Colonic mucosa (tissue), 4 donors: ENCODE measurements around the gene MGA. TPM values are rescaled to one million over a fixed set of nuclear protein-coding genes. Genes with fewer than 3 reads are reported as not detected.

Source experiments
- DNase-seq: peaks from one replicate; pipeline ENCODE4 v3.0.0-alpha.2; 2020
- H3K27ac ChIP-seq: fragments of 200-600 bp; one replicate; pipeline ENCODE4 v1.8.0; 2021
- H3K27me3 ChIP-seq: fragments of 200-600 bp; one replicate; pipeline ENCODE4 v1.8.0; 2021
- H3K36me3 ChIP-seq: fragments of 200-600 bp; one replicate; pipeline ENCODE4 v1.8.0; 2021
- H3K4me1 ChIP-seq: fragments of 200-600 bp; one replicate; pipeline ENCODE4 v1.8.0; 2021; ENCODE audit warnings: mild to moderate bottlenecking
- H3K4me3 ChIP-seq: fragments of 200-600 bp; one replicate; pipeline ENCODE4 v1.8.0; 2021
- H3K9ac ChIP-seq, 2 donors: one replicate each; pipeline ENCODE4 v1.7.0; 2013; ENCODE audit warnings: control low read depth in 2 of 2, low read depth in 2 of 2, low read length in 2 of 2
- H3K9me3 ChIP-seq: fragments of 200-600 bp; one replicate; pipeline ENCODE4 v1.8.0; 2021
- CTCF ChIP-seq: fragments of 200-600 bp; IDR thresholded peaks from one replicate; pipeline ENCODE4 v1.8.0; 2022; ENCODE audit warnings: antibody characterized with exemption, mild to moderate bottlenecking
- intact Hi-C: fragments of 100-400 bp; cut with DNase I; formaldehyde crosslinking; loops from one replicate; pipeline ENCODE4 v1.14.1; 2022
- total RNA-seq, 2 donors: library from RNA; stranded (reverse); fragmentation: NEBNext Ultra II Directional in 1 of 2; extraction: Animal tissue kit (Norgen Biotek cat#: 25700) in 1 of 2; gene quantifications; one replicate each; pipeline ENCODE4 v1.2.1, GENCODE V29; 2021
- donor health status: healthy.
- donor health status: DM: no; HTN: no; CAD: no.
- donor health status: DM: no; HTN: no; CAD: no.

The MGA gene
- total RNA-seq, 2 donors from 2014 or later, result 21.8 to 25.8 TPM

- peaks cover 1% of the 10 kb centered on the region for H3K4me1 ChIP-seq
- intact Hi-C loops, result no loop called here
- H3K9me3 ChIP-seq, result no peaks in the 10 kb centered on the region
- H3K36me3 ChIP-seq, result no peaks in the 10 kb centered on the region
- no peak for DNase-seq
- H3K27me3 ChIP-seq, result no peaks in the 10 kb centered on the region
- TF ChIP-seq CTCF, result no peak
- H3K27ac ChIP-seq, result no peak overlapping the region
- H3K4me3 ChIP-seq, result no peak overlapping the region
- H3K9ac ChIP-seq, result no peak overlapping the region
These were observed 120.5 kb downstream of the MGA start for GRCh38 chr15:41780727-41781126.

GRCh38 chr15:41782371-41783282 is 122.4 kb downstream of the MGA start:
- no peak overlapping the region for H3K9ac ChIP-seq
- no peaks in the 10 kb centered on the region for H3K9me3 ChIP-seq
- no peaks in the 10 kb centered on the region for H3K4me1 ChIP-seq
- H3K27ac ChIP-seq, result no peak overlapping the region
- no peaks in the 10 kb centered on the region for H3K36me3 ChIP-seq
- no peaks in the 10 kb centered on the region for H3K27me3 ChIP-seq
- no peak for DNase-seq
- intact Hi-C loops, result no loop called here
- H3K4me3 ChIP-seq, result no peak overlapping the region
- no peak for TF ChIP-seq CTCF

DNA sequence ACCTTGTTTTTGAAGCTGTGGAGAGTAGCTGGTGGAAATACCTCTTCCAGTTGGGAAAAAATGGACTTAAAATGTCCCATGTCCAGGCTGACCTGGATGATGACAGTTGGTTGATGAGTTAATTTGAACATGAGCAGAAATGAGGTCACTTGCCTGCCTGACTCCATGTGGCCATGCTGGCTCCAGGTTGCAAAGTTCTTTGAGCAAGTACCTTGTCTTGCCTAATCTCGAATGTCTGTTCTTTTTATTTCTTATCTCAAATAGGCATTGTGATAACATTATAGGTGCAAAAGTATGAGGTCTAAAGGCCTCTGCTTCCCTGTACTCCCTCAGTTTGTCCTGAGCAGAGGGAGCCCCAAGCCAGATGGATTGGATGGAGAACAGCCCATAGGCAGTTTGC is 123.1 kb downstream of the MGA start:
- no peak overlapping the region for H3K9ac ChIP-seq
- no peak overlapping the region for H3K27ac ChIP-seq
- H3K4me3 ChIP-seq, result no peak overlapping the region
- H3K27me3 ChIP-seq, result no peaks in the 10 kb centered on the region
- no peak for TF ChIP-seq CTCF
- intact Hi-C loops, result no loop called here
- H3K4me1 ChIP-seq, result no peaks in the 10 kb centered on the region
- H3K36me3 ChIP-seq, result no peaks in the 10 kb centered on the region
- no peaks in the 10 kb centered on the region for H3K9me3 ChIP-seq
- DNase-seq, result no peak

DNA sequence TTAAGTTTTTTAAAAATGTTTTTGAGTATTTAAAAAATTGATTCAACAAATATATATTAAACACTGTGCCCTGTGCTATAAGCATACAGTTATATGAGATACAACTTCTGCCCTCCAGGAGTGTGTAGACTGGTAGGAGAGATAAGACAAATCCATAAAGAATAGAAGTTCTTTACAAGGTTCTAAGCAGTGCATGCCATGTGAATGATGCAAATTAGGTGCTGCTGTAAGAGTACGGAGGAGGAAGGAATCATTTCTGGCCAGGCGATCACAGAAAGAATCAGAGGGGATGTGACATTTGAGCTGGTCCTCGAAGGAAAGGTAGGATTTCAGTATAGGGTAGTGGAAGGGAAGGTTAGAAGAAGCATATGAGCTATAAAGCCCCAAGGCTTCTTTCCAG is 128.1 kb downstream of the MGA start:
- H3K36me3 ChIP-seq, result no peaks in the 10 kb centered on the region
- intact Hi-C loops, result no loop called here
- DNase-seq, result no peak
- H3K27ac ChIP-seq, result no peak overlapping the region
- no peak overlapping the region for H3K9ac ChIP-seq
- no peaks in the 10 kb centered on the region for H3K27me3 ChIP-seq
- no peaks in the 10 kb centered on the region for H3K4me1 ChIP-seq
- H3K9me3 ChIP-seq, result no peaks in the 10 kb centered on the region
- no peak overlapping the region for H3K4me3 ChIP-seq
- TF ChIP-seq CTCF, result no peak

- no peak overlapping the region for H3K4me3 ChIP-seq
- DNase-seq, result no peak
- H3K9me3 ChIP-seq, result no peaks in the 10 kb centered on the region
- no peaks in the 10 kb centered on the region for H3K4me1 ChIP-seq
- H3K36me3 ChIP-seq, result no peaks in the 10 kb centered on the region
- H3K27me3 ChIP-seq, result no peaks in the 10 kb centered on the region
- intact Hi-C loops, result no loop called here
- no peak for TF ChIP-seq CTCF
- H3K27ac ChIP-seq, result no peak overlapping the region
- H3K9ac ChIP-seq, result no peak overlapping the region
These were observed 129.0 kb downstream of the MGA start for GRCh38 chr15:41789236-41789635.
